HT1080 (cell line): ENCODE measurements around the gene KRTAP19-1. TPM values are rescaled to one million over a fixed set of nuclear protein-coding genes. Genes with fewer than 3 reads are reported as not detected.

Experiments
- DNase-seq: peaks from one replicate; pipeline ENCODE4 v3.0.0-alpha.2; 2015; ENCODE audit warnings: low read depth
- small RNA-seq: library from RNA; depleted of rRNA; stranded (forward); fragments of <200 nt; gene quantifications from one replicate; pipeline ENCODE3, GENCODE V24; 2014
- total RNA-seq: library from RNA; depleted of rRNA; stranded (reverse); fragments of >200 nt; shearing (Covaris generic); gene quantifications from 2 replicates; pipeline ENCODE4 v1.2.3, GENCODE V29; 2014; rRNA removed

KRTAP19-1 gene
- total RNA-seq, 1 experiment from 2014 or later = not detected

DNA sequence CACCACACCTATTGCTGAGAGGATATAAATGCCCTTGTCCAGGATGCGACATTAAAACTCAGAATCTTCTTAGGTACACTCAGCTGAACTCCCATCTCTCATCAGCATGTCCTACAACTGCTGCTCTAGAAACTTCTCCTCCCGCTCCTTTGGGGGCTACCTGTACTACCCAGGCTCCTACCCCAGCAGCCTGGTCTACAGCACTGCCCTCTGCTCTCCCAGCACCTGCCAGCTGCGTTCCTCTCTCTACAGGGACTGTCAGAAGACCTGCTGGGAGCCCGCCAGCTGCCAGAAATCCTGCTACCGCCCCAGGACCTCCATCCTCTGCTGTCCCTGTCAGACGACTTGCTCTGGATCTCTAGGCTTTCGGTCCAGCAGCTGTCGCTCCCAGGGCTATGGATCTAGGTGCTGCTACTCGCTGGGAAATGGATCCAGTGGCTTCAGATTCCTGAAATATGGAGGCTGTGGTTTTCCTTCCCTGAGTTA is 50.0 kb downstream of the KRTAP19-1 start, which contains the start of gene KRTAP13-4:
Gene KRTAP13-4, plus strand, starts transcription at position 51 of the 486 bp plus-strand sequence. Its CDS starts 56 bp downstream, at position 107.
- DNase-seq = no peak

Small RNAs within 50 kb of the gene (small RNA-seq; reads per million reads assigned to genes)
- not detected for gene AP000567.1
- gene KRTAP19-10P = not detected
- gene KRTAP19-9P = not detected

Other genes starting within 250 kb of the KRTAP19-1 start
- not detected in 2 replicates for gene KRTAP24-1, start 197.4 kb downstream of the KRTAP19-1 start, total RNA-seq
- gene KRTAP25-1, start 190.9 kb downstream of the KRTAP19-1 start, total RNA-seq = not detected in 2 replicates
- gene KRTAP26-1, start 160.1 kb downstream of the KRTAP19-1 start, total RNA-seq = not detected in 2 replicates
- gene KRTAP27-1, start 142.7 kb downstream of the KRTAP19-1 start, total RNA-seq = not detected in 2 replicates
- gene KRTAP23-1, start 131.8 kb downstream of the KRTAP19-1 start, total RNA-seq = not detected in 2 replicates
- not detected in 2 replicates for gene KRTAP13-2, start 108.1 kb downstream of the KRTAP19-1 start, total RNA-seq
- not detected in 2 replicates for gene KRTAP13-1, start 84.3 kb downstream of the KRTAP19-1 start, total RNA-seq
- gene KRTAP13-3, start 54.4 kb downstream of the KRTAP19-1 start, total RNA-seq = not detected in 2 replicates
- gene KRTAP13-4, start 50.1 kb downstream of the KRTAP19-1 start, total RNA-seq = not detected in 2 replicates
- not detected in 2 replicates for gene KRTAP15-1, start 40.1 kb downstream of the KRTAP19-1 start, total RNA-seq
- not detected in 2 replicates for gene KRTAP19-2, start 7.1 kb upstream of the KRTAP19-1 start, total RNA-seq
- not detected in 2 replicates for gene KRTAP19-3, start 11.6 kb upstream of the KRTAP19-1 start, total RNA-seq
- gene KRTAP19-4, start 16.8 kb upstream of the KRTAP19-1 start, total RNA-seq = not detected in 2 replicates
- gene KRTAP19-5, start 21.8 kb upstream of the KRTAP19-1 start, total RNA-seq = not detected in 2 replicates
- not detected in 2 replicates for gene KRTAP19-6, start 61.5 kb upstream of the KRTAP19-1 start, total RNA-seq
- not detected in 2 replicates for gene KRTAP19-7, start 80.9 kb upstream of the KRTAP19-1 start, total RNA-seq
- not detected in 2 replicates for gene KRTAP22-2, start 110.0 kb upstream of the KRTAP19-1 start, total RNA-seq
- gene KRTAP6-3, start 112.1 kb upstream of the KRTAP19-1 start, total RNA-seq = not detected in 2 replicates
- not detected in 2 replicates for gene KRTAP6-2, start 118.5 kb upstream of the KRTAP19-1 start, total RNA-seq
- not detected in 2 replicates for gene KRTAP22-1, start 120.7 kb upstream of the KRTAP19-1 start, total RNA-seq
- not detected in 2 replicates for gene KRTAP6-1, start 133.6 kb upstream of the KRTAP19-1 start, total RNA-seq
- not detected in 2 replicates for gene KRTAP20-1, start 136.1 kb upstream of the KRTAP19-1 start, total RNA-seq
- gene KRTAP20-4, start 140.3 kb upstream of the KRTAP19-1 start, total RNA-seq = not detected in 2 replicates
- gene KRTAP20-2, start 154.8 kb upstream of the KRTAP19-1 start, total RNA-seq = not detected in 2 replicates
- not detected in 2 replicates for gene KRTAP20-3, start 162.5 kb upstream of the KRTAP19-1 start, total RNA-seq
- not detected in 2 replicates for gene KRTAP21-3, start 238.4 kb upstream of the KRTAP19-1 start, total RNA-seq